Loucy (cell line): ENCODE measurements around the gene YTHDF1.

Source experiments
- EZH2phosphoT487 ChIP-seq: fragments of 200-600 bp; IDR thresholded peaks from 2 replicates; pipeline ENCODE4 v1.6.1; 2018; ENCODE audit warnings: antibody characterized with exemption, mild to moderate bottlenecking, moderate library complexity, borderline replicate concordance
- TF ChIP-seq, protein P1 (sequence below): fragments of 200-600 bp; sonication (generic); conservative IDR thresholded peaks from 2 replicates; pipeline ENCODE4 v1.5.1; 2014; ENCODE audit warnings: mild to moderate bottlenecking, antibody characterized with exemption, low read length

GRCh38 chr20:63149531-63150192 lies 66.3 kb downstream of the YTHDF1 start:
- TF ChIP-seq, protein P1, sequence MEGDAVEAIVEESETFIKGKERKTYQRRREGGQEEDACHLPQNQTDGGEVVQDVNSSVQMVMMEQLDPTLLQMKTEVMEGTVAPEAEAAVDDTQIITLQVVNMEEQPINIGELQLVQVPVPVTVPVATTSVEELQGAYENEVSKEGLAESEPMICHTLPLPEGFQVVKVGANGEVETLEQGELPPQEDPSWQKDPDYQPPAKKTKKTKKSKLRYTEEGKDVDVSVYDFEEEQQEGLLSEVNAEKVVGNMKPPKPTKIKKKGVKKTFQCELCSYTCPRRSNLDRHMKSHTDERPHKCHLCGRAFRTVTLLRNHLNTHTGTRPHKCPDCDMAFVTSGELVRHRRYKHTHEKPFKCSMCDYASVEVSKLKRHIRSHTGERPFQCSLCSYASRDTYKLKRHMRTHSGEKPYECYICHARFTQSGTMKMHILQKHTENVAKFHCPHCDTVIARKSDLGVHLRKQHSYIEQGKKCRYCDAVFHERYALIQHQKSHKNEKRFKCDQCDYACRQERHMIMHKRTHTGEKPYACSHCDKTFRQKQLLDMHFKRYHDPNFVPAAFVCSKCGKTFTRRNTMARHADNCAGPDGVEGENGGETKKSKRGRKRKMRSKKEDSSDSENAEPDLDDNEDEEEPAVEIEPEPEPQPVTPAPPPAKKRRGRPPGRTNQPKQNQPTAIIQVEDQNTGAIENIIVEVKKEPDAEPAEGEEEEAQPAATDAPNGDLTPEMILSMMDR: no peak
- no peak for TF ChIP-seq EZH2phosphoT487
